B cell (primary cell): ENCODE results near the gene ZDHHC1. TPM values are rescaled to one million over a fixed set of nuclear protein-coding genes. Genes with fewer than 3 reads are reported as not detected.

Experiments used
- ATAC-seq: fragments of 200-7000 bp; cut with Tn5 transposase; one replicate; pipeline ENCODE4 v1.10.0; 2021; ENCODE audit warnings: low read depth, mild to moderate bottlenecking, moderate number of reproducible peaks, moderate library complexity
- CTCF ChIA-PET: fragments of 350-600 bp; sonication (Branson Sonifier 250); formaldehyde crosslinking; loops from one replicate; lab custom pipeline; 2021; ENCODE audit warnings: antibody characterized with exemption, inconsistent platforms; lab: Charles Lee
- POLR2A ChIA-PET: fragments of 350-600 bp; sonication (Branson Sonifier 250); formaldehyde crosslinking; loops from one replicate; lab custom pipeline; 2021; ENCODE audit warnings: antibody characterized with exemption; lab: Charles Lee
- DNase-seq: peaks from one replicate; pipeline ENCODE4 v3.0.0; 2013
- H2AFZ ChIP-seq: 2 replicates; pipeline ENCODE4 v1.6.1; 2012; ENCODE audit warnings: mild to moderate bottlenecking, low read depth, low read length; ENCODE audit not compliant: insufficient read depth, poor library complexity, severe bottlenecking
- H3K27ac ChIP-seq, 2 donors: 1 replicate in 1 of 2; 2 replicates in 1 of 2; pipeline ENCODE4 v1.5.1; 2012 to 2013; ENCODE audit warnings: low read length in 2 of 2, mild to moderate bottlenecking in 2 of 2, moderate library complexity in 1 of 2
- H3K27me3 ChIP-seq, 4 experiments: fragments of 200-600 bp in 1 of 4; sonication (generic) in 1 of 4; replicated peaks in 1 of 4; 1 replicate in 2 of 4; 2 replicates in 2 of 4; pipeline versions ENCODE4 v1.6.1 to v1.7.0; 2013 to 2016; ENCODE audit warnings: low read length in 3 of 4, mild to moderate bottlenecking in 2 of 4, mixed read lengths in 1 of 4, moderate library complexity in 1 of 4; ENCODE audit not compliant: insufficient read depth in 4 of 4, control insufficient read depth in 3 of 4; ENCODE audit errors: control extremely low read depth in 1 of 4
- H3K36me3 ChIP-seq, 2 experiments: replicated peaks in 1 of 2; 1 replicate in 1 of 2; 2 replicates in 1 of 2; pipeline versions ENCODE4 v1.6.1 to v1.7.1; 2013; ENCODE audit warnings: low read length in 1 of 2; ENCODE audit not compliant: insufficient read depth in 2 of 2, control insufficient read depth in 1 of 2; ENCODE audit errors: control extremely low read depth in 1 of 2, extremely low read depth in 1 of 2
- H3K4me1 ChIP-seq, 2 donors: fragments of 200-600 bp in 1 of 2; sonication (generic) in 1 of 2; 1 replicate in 1 of 2; 2 replicates in 1 of 2; pipeline versions ENCODE4 v1.5.1 to v1.6.1; 2013 to 2017; ENCODE audit warnings: low read length in 2 of 2; ENCODE audit not compliant: control insufficient read depth in 2 of 2, insufficient read depth in 2 of 2
- H3K4me2 ChIP-seq: replicated peaks from 2 replicates; pipeline ENCODE3; 2012; ENCODE audit warnings: mild to moderate bottlenecking, low read depth, low read length; ENCODE audit not compliant: poor library complexity, severe bottlenecking
- H3K4me3 ChIP-seq, 5 experiments: fragments of 200-600 bp in 1 of 5; sonication (generic) in 1 of 5; 1 replicate in 3 of 5; 2 replicates in 2 of 5; pipeline versions ENCODE4 v1.5.1 to v1.7.0; 2011 to 2016; ENCODE audit warnings: low read length in 4 of 5, mild to moderate bottlenecking in 4 of 5, low read depth in 2 of 5, control low read depth in 1 of 5, moderate library complexity in 1 of 5; ENCODE audit not compliant: insufficient read depth in 1 of 5; ENCODE audit errors: control extremely low read depth in 1 of 5, extremely low read depth in 1 of 5
- H3K79me2 ChIP-seq: fragments of 200-600 bp; sonication (generic); one replicate; pipeline ENCODE4 v1.6.0; 2016; ENCODE audit warnings: low read length; ENCODE audit not compliant: control insufficient read depth, insufficient read depth
- H3K9ac ChIP-seq: fragments of 200-600 bp; sonication (generic); 2 replicates; pipeline ENCODE4 v1.6.1; 2017; ENCODE audit warnings: mild to moderate bottlenecking, low read length, moderate library complexity
- H3K9me3 ChIP-seq, 3 donors: one replicate each; pipeline versions ENCODE4 v1.6.1 to v1.7.1; 2013; ENCODE audit warnings: low read length in 2 of 3; ENCODE audit not compliant: control insufficient read depth in 2 of 3, insufficient read depth in 1 of 3; ENCODE audit errors: control extremely low read depth in 1 of 3
- H4K20me1 ChIP-seq: 2 replicates; pipeline ENCODE4 v1.6.0; 2012; ENCODE audit warnings: mild to moderate bottlenecking, low read length; ENCODE audit not compliant: insufficient read depth, control insufficient read depth, poor library complexity, severe bottlenecking
- H3K27ac Mint-ChIP-seq: one replicate; pipeline ENCODE4 v1.8.0; 2021; ENCODE audit warnings: mixed read lengths
- H3K27me3 Mint-ChIP-seq: one replicate; pipeline ENCODE4 v1.8.0; 2021; ENCODE audit warnings: mixed read lengths
- H3K4me1 Mint-ChIP-seq: one replicate; pipeline ENCODE4 v1.8.0; 2021; ENCODE audit warnings: mixed read lengths
- H3K4me3 Mint-ChIP-seq: one replicate; pipeline ENCODE4 v1.8.0; 2021; ENCODE audit warnings: mixed read lengths
- H3K9me3 Mint-ChIP-seq: one replicate; pipeline ENCODE4 v1.8.0; 2022; ENCODE audit warnings: mixed read lengths; ENCODE audit not compliant: insufficient read depth
- EZH2 ChIP-seq: IDR thresholded peaks from 2 replicates; pipeline ENCODE4 v1.6.1; 2012; ENCODE audit warnings: borderline replicate concordance, low read depth, mild to moderate bottlenecking, moderate library complexity, low read length; ENCODE audit not compliant: insufficient read depth, poor library complexity, severe bottlenecking
- whole genome bisulfite sequencing: methylation state at CpG from one replicate; pipeline ENCODE4 v1.1.5; 2013; ENCODE audit warnings: missing lambda C conversion rate; ENCODE audit not compliant: insufficient coverage; 5-methylcytosine and 5-hydroxymethylcytosine counted together
- intact Hi-C: fragments of 100-400 bp; cut with micrococcal nuclease; formaldehyde crosslinking; loops from one replicate; pipeline ENCODE4 v1.10.0; 2022
- polyA plus RNA-seq: library from polyadenylated mRNA; depleted of rRNA; stranded (reverse); fragments of >200 nt; gene quantifications from 2 replicates; pipeline ENCODE4 v1.2.3, GENCODE V29; 2012
- total RNA-seq, 2 donors: library from RNA; stranded (reverse); fragments of 120-200 nt in 1 of 2; gene quantifications; 1 replicate in 1 of 2; 2 replicates in 1 of 2; pipeline versions ENCODE4 v1.2.3 to v1.2.4, GENCODE V29; 2013 to 2022
- TF ChIP-seq, protein P1 (sequence below): fragments of 200-600 bp; IDR thresholded peaks from one replicate; pipeline ENCODE4 v1.8.0; 2022; ENCODE audit warnings: antibody characterized with exemption, mild to moderate bottlenecking

The ZDHHC1 gene
- total and polyA plus RNA-seq, 2 donors (not counting 1 experiment from before 2014, with no cell fraction given), result 0.58 to 2.8 TPM

GRCh38 chr16:67407788-67408452 lies 8.4 kb downstream of the ZDHHC1 start:
- no peak for DNase-seq
- Mint-ChIP-seq H3K4me3 (no peak overlapping the region), H3K27ac (no peak overlapping the region), H3K27me3 (no peaks in the 10 kb centered on the region), H3K9me3 (no peaks in the 10 kb centered on the region), H3K4me1 (no peaks in the 10 kb centered on the region)
- TF ChIP-seq EZH2, result no peak
- TF ChIP-seq, protein P1, sequence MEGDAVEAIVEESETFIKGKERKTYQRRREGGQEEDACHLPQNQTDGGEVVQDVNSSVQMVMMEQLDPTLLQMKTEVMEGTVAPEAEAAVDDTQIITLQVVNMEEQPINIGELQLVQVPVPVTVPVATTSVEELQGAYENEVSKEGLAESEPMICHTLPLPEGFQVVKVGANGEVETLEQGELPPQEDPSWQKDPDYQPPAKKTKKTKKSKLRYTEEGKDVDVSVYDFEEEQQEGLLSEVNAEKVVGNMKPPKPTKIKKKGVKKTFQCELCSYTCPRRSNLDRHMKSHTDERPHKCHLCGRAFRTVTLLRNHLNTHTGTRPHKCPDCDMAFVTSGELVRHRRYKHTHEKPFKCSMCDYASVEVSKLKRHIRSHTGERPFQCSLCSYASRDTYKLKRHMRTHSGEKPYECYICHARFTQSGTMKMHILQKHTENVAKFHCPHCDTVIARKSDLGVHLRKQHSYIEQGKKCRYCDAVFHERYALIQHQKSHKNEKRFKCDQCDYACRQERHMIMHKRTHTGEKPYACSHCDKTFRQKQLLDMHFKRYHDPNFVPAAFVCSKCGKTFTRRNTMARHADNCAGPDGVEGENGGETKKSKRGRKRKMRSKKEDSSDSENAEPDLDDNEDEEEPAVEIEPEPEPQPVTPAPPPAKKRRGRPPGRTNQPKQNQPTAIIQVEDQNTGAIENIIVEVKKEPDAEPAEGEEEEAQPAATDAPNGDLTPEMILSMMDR, result no peak
- ATAC-seq, result no peak
- Histone ChIP-seq H3K4me3 (no peak overlapping the region), H3K36me3 (no peaks in the 10 kb centered on the region), H3K27ac (no peak overlapping the region), H3K9me3 (no peaks in the 10 kb centered on the region), H4K20me1 (no peaks in the 10 kb centered on the region), H3K79me2 (no peaks in the 10 kb centered on the region), H3K4me1 (no peaks in the 10 kb centered on the region), H2AFZ (no peak overlapping the region), H3K9ac (no peak overlapping the region), H3K4me2 (no peak overlapping the region), H3K27me3 (no peaks in the 10 kb centered on the region)
- 94% methylated on average over 5 of the region's 6 CpGs for WGBS
- intact Hi-C loops, result no loop called here
- CTCF ChIA-PET, result interaction anchor here (1.0 to 1.2 kb wide), 3 partner anchors 8 to 12 kb away, joined by 3 to 7 read pairs (median 3); no protein-coding TSS in a partner anchor
- POLR2A ChIA-PET, result no interaction called here

DNA sequence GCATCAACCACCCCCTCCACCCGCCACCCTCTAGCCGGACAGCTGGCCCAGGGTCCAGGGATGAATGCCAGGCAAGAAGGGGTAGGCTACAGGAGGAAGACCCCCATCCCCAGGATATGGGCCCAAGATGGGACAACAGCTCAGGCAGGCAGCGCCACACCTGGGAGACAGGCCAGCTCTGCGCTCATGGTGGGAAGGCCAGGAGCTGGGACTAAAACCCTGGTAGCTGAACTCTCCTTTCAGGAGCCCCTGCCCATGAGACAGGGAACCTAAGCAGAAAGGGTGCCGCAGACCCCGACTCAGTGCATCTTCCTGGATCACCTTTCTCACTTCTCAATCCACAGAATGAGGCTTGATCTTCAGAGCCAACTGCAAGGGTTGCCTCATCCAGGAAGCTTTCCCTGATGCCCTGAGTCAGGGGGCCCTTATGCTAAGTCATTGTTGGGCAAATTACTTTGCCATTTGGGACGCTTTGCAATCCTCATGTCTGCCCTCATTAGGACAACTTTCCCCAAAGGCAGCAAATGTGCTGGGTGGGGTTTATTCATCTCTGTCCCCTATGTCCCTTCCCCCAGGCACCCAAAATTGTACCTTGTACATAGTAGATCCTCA lies 9.0 kb downstream of the ZDHHC1 start:
- Histone ChIP-seq H3K9me3 (no peaks in the 10 kb centered on the region), H3K27ac (no peak overlapping the region), H3K4me1 (no peaks in the 10 kb centered on the region), H3K4me2 (no peak overlapping the region), H2AFZ (no peak overlapping the region), H3K4me3 (no peak overlapping the region), H3K36me3 (no peaks in the 10 kb centered on the region), H4K20me1 (no peaks in the 10 kb centered on the region), H3K27me3 (no peaks in the 10 kb centered on the region), H3K9ac (no peak overlapping the region), H3K79me2 (no peaks in the 10 kb centered on the region)
- ChIA-PET POLR2A (no interaction called here), CTCF (interaction anchor here (1.1 to 1.2 kb wide), 2 partner anchors 9 to 13 kb away, joined by 3 read pairs; no protein-coding TSS in a partner anchor)
- no peaks in the 10 kb centered on the region for H3K4me1 Mint-ChIP-seq
- TF ChIP-seq EZH2, result no peak
- TF ChIP-seq, protein P1, result no peak
- DNase-seq (no peak), ATAC-seq (no peak)
- WGBS, result 100% methylated on average over 4 of the region's 7 CpGs
- H3K9me3 Mint-ChIP-seq, result no peaks in the 10 kb centered on the region
- H3K27me3 Mint-ChIP-seq, result peaks cover 1% of the 10 kb centered on the region
- H3K27ac Mint-ChIP-seq, result no peak overlapping the region
- no peak overlapping the region for H3K4me3 Mint-ChIP-seq
- intact Hi-C loops, result no loop called here
